Kidney glomerular epithelial cell (primary cell): ENCODE results near the gene TLL2.
A peak's percentile ranks its signal among the peaks of the same experiment; 100 is the strongest.

Experiments used
- DNase-seq: peaks from one replicate; lab custom pipeline; 2025; lab: John Stamatoyannopoulos, UW

Gene TLL2

DNA sequence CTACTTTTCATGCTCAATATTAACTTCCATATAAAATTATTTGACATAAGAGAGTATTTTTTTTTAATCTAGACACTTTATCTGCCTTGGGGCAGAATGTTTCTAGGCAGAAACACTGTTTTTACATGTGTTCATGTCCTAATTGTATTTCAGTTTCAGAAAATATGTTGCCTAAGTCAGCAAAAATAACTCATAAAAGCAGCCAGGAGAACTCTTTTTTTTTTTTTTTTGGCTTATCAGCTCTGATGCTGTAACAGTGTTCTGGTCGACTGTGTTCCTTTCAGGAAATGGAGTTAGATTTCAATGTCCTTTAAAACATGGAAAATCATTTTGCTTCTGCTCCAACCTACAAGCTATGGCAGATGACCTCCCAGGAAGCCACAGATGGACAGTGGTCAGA is 91.7 kb downstream of the TLL2 start:
- no peak for DNase-seq

DNA sequence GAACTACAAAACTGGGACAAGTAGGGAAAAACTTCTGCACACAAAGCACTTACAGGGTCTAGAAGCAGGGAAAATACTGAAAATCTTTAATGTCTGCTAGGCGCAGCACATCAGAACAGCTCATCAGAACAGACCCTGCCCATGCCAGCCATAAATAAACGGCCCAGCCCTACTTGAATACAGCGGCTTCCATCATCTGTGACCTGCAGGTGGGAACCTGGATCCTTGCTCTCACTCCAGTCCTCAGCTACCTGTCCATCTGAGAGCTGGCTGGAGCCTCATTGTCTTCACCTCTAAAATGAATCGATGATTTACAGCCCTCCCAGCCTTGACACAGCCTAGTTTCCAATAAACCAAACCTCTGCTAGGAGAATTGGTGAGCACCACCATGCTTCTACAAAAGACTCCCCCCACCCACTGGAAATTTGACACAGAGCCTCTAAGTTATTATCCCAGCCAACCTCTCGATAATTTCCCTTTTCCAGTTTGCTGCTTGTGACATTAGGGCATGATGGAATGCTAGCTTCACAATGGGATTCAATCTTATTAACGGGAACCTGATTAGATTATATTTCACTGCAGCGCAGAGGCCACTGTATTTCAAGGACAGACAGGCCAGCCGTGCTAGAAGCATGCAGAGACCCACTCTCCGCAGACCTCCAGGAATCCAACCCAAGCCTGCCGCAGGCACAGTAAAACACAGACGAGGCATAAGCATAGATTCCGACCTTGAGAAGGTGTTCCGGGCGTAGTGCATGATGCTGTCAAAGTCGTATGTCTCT is 93.3 kb downstream of the TLL2 start:
- no peak for DNase-seq

DNA sequence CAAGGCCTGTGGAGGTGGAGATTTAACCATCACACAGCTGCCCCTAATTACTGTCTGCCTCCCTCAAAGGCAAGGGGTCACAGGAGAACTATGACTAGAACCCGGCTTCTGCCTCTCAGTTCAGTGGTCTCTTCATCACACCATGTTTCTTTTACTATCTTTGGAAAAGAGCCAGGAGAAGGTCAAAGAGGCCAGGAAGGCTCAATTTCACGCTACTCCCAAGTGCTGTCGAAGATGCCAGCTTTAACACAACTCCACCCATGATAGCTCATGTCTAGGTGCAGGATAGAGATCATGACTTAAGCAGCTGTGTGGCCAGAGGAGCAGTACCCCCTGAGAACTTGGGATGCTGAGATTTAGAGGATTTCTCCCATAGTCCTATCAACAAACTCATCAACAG is 94.4 kb downstream of the TLL2 start:
- no peak for DNase-seq

DNA sequence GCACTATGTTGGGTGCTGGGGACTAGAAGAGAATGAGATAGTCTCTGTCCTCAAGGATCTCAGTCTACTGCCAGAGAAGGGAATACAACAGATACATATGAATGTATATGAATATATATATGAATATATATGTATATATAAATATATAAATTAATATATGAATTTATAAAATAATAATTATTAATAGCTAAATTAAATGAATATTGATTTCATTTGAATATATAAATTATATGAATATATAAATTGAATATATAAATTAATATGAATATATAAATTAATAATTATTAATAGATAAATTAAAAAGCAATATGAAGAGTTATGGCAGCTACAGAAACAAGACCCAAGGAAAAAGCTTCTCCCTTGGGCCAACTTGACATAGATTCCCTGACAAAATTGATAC is 95.1 kb downstream of the TLL2 start:
- DNase-seq = no peak

DNA sequence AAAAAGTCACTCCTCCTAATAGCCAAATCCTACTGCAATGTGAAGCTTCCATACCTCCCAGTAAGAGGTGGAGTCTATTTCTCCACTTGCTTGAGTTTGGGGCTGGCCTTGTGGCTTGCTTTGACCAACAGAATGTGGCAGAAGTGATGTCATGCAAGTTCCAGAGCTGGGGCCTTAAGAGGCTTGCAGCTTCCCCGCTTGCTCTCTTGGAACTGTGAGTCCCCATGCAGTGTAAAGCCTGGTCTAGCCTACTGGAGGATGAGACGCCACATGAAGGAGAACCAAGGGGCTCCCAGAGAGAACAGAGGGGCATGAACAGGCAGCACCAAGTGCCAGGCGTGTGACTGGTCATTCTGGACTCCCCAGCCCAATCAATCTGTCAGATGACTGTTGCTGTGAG is 96.3 kb downstream of the TLL2 start:
- DNase-seq = peak; percentile 67

DNA sequence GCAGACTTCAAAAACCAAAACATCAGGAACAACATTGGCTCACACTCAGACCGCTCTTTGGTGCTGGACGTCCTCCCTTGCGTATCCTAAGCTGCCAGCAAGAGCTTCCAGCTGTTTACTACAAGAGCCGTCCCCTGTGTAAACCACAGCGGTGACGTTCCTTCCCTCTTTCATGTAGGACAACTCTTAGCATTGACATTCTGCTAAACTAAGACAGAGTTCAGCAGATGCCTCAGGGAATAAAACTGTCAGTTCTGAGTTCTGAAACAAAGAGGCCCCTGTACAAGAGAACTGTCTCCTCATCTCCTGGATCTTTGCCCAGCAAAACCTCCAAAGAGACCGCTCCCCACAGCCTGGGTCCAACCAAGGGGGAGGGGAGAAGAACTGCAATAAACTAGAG is 97.1 kb downstream of the TLL2 start:
- DNase-seq = no peak

DNA sequence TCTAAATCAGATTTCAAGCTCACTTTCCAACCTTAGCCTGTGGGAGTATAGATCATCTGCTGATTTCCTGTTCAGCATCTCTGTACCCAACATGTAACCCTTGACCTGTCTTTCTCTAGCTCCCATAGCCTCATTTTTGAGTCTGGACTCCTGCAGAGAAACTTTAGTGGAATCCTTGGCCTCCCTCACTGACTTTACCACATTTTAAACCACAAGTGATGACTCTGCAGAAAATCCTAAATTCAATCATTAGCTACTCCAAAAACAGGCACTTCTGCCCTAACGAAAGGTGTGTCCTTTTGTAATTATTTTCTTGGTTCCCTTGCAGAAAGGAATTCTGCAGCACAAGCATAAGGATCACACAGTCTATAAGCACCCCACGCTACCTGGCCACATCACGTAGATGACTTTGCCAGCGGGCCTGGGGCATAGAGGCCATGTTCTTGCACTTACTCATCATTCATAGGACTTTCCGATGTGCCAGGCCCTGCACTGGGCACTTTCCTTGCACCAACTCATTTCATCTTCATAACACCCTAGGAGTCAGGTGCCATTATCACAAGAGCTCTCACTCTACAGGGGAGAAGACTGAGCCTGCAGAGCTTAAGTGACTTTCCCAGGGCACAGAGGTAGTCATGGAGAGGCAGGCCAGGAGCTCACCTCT is 97.7 kb downstream of the TLL2 start:
- peak; percentile 76 for DNase-seq

DNA sequence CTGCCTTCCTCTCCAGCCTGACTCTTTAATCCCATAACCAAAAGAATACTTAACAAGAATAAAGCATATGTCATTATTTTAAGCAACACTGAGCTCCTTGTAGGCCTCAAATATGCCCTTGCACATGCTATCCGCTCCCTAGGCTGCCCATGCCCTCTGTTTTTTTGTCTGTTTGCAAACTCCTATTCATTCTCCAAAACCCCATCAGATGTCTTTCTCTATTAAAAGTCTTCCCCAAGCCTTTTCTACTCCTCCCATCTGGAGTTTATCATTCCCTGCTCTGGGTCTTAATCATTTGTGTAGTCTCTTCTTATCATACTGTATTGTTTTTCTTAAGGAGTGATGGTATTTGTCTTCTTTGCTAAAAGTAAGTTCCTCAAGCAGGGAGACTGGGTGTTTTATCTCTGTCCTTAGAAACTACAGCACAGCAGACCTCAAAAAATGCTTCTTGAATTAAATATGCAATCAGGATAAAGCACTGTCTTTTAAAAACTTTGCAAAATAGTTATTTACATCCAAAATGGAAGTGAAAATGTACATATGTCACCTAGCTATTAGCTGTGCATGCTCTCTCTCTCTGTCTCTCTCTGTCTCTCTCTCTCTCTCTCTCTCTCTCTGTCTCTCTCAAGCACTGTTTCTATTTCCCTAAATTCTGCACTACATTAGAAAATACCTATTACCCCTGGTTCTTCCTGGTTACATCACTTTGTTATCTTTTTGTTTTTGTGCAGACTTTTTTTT is 98.4 kb downstream of the TLL2 start:
- no peak for DNase-seq

DNA sequence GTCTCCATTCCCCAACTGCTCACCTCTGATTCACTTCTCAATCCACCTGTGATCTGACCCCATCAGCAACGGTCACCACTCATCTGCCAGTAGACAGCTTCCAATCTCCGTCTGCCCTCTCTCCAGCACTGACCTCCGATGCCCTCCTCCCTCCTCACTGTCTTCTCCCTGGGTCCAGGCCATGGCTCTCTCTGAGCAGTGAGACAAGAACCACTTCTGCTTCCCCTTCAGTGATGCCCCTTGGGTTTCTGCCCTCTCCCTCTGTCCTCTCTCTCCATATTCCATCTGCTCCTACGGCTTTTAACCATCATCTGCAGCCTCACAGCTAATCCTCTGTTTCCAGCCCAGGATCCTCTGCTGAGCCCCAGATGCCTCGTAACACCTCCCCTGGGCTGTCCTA is 99.4 kb downstream of the TLL2 start:
- DNase-seq = no peak

DNA sequence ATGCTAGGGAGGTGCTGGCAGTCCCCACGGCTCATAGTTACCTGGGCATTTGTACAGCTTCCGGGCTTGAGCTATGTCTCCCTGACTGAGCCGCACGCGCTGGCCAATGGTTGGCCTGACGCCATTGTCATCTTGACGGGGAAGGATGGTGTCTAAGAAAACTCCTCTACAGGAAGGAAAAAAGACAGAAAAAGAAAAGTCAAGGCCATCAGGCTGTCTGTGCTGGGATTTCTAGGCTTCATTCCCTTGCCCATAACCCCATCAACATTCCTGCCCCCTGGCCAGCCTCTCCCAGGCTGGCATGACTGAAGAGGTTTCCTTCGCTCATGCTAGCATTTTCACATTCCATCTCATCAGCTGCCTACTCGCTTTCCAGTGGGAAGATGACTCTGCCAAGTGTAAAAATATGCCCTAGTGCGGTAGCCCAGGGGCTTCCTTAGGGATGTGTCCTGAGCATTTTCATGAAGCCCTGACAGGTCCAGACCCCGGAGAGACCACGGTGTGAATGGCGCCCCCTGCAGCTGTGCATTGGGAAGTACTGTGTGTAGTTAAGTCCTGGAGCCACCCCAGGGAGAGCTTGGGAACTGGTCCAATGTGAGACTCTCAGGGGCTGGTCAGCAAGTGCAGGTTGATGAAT is 100.5 kb downstream of the TLL2 start:
- no peak for DNase-seq

DNA sequence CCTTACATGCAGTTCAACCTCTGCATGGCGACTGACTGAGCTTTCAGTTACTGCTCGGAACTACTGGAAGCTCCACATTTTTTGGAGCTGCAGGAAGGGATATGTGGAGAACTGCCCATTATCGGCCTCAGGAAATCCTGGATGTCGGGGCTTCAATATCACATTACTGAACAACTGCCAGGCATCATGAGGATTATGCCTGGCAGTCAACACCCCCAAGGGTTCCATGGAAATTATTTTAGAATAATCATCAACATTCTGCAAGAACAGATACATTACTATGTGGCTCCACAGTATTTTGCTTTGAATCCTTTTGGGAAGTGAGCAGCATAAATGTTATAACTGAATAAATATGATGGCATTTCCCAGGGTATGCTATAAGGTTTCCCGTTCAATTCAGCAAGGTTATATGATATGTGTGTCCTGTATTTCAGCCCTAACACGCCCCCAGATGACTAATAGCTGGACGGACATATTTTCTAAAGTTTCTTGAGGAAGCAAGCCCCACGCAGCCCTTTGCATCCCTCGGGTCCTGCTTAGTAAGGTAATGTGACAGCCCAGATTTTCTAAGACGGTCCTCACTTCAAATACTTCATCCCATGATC is 101.9 kb downstream of the TLL2 start:
- no peak for DNase-seq

DNA sequence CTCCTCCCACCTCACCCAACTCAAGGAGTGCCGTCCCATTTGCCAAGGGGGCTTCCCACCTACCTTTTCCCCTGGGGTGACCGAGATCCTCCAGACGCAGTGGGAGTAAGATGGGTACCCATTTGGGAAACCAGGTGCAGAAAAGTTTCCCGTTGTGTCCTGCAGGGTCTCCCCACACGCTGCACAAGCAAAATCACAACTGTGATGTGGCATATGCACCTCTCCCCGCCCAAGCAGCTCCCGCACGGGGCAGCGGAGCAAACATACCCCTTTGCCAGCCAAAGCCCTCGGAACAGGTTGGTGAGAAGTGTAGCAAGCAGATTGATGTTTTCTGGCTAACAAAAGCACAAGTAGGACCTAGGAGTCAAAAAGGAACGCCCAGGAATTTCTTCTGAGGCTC is 103.4 kb downstream of the TLL2 start:
- no peak for DNase-seq

DNA sequence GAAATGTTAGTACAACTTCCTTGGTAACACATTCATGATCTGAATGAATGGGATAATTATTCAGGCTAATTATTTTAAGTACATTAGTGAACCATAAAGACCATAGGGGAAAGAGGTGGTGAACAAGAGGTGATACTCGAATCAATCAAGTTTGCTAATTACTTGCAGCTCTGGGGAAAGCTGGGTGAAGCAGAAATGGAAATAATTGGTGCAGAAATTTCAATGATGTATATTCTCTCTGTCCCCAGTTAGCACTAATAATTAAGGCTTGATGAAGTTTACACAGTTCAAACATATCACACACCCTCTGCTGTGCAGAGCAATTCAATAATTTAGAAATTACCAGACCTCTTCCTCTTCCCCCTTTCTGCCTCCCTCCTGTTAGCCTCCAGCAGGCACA is 105.5 kb downstream of the TLL2 start:
- no peak for DNase-seq

DNA sequence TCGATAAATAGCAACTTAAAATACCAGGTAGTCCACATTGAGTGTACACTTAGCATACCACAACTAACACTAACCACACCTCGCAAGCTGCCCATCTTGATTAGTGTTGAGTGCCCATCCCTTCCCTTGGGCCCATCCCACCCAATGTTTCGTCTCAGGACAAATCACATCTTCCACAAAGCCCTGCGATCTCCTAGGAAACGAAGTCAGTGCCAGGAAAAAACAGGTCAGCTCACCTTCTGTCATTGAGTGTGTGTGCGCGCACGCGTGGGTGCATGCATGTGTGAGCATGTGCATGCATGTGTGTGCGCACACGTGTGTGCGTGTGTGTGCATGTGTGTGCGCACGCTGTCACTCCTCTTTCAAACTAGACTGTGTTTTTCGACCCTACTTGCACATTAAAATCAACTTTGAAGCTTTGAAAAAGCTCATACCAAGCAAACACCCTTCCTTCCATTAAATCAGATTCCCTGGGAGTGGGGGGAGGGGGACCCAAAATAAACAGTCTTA is 106.1 kb downstream of the TLL2 start:
- no peak for DNase-seq

DNA sequence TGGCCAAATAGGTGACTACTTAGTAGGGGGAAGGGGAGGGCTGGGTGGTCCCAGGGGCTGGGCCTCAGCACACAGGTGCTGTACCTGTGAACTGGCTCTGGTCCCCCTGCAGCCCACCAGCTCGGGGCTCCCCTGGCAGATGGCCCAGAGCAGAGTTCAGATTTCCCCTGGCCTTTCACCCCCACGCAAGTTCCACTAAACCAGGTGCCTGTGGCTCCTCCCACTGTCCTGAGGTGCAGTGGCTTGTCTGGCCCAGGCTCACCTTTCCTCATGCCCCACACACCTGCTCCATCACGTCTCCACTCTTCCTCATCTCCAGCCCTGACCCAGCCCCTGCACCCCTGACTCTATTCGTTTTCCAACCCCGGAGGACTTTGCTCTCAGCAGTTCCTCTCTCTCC is 107.6 kb downstream of the TLL2 start:
- DNase-seq = no peak

DNA sequence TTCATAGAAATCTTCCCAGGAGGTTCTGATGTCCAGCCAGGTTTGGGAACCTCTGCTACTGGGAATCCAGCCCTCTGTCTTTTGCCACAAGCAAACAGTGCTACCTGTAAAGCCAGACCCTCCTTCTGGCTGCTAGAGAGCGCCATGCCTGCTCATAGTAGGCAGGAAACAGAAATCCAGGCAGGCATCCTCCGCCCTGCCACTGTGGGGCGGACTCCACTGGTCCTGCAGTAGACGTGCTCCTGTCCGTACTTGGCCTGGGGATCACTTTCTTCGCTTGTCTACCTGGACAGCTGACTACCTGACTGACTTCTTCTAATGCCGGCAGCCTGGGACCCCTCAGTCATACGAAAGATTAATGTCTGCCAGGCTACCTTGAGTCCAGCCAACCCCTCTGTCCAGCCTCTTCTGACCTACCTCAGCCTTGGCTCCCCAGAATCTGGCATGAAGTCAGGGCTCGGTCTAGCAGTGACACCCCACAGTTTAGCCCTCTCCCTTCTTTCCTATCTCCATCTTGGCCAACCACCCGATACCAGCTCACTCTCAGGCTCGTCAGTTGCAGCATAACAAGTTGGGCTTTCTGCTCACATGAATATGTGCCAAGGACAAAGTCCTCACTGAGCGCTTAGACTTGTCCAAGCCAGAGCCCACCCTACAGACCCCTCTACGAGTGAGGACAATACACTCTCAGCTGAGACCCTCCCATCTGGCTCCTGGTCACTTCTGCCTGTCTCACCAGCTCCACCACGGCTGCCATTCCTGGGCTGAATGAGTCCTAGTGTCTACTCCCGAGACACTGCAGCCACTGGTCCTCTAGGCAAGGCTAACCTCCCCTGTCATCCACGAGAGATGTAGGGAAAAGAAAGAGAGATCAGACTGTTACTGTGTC is 111.1 kb downstream of the TLL2 start:
- no peak for DNase-seq

DNA sequence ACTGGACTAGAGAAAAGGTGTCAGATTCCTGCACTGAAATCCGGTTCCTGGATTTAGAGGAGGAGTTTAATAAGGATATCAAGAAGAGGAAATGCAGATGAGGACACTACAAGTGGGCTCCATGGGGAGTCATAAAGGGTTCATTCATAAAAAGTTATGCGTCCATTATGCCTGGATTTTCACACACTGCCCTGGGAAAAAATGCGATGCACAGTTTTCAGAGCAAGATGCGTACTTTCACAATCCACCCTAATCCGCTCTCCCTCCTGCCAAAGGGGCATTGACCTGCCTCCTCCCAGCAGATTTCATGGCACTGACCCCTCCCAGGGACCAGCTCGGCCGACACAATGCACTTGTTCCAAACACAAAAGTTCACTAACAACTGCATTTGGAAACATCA is 112.7 kb downstream of the TLL2 start:
- DNase-seq = no peak

DNA sequence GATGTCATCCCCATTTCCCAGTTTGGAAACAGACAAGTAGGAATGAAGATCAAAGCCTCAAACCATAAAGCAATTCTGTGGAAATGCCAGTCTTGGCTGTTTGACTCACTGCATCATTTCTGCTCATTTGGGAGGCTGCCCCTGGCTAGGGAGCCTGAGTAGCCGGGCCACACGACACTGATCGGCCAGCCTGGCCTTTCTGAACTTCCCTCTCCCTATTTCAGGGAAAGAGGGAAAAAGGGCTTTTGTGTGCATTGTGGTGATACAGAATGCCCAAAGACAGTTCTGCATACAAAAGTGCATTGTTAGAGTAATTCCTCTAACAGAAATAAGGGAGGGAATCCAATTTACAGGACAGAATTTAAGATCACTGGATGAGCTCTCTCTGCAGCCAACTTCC is 113.3 kb downstream of the TLL2 start:
- DNase-seq = no peak

DNA sequence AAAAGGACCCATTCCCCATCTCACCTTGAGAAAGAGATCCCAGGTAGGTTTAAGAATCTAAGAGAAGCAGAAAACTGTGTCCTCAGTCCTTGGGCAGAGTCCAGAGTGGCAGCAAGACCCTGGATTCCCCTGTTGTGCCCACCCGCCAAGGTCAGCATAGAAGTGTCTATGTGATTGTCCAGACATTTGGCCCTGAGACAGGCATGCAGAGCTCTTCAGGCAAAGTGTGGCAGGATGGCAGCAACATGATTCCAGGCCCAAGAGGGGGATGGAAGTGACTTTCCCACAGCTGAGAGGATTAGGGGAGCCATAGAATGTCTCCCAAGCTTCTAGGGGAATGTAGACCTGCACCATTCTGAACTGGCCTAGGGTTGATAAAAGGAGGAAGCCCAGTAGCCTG is 115.8 kb downstream of the TLL2 start:
- no peak for DNase-seq

DNA sequence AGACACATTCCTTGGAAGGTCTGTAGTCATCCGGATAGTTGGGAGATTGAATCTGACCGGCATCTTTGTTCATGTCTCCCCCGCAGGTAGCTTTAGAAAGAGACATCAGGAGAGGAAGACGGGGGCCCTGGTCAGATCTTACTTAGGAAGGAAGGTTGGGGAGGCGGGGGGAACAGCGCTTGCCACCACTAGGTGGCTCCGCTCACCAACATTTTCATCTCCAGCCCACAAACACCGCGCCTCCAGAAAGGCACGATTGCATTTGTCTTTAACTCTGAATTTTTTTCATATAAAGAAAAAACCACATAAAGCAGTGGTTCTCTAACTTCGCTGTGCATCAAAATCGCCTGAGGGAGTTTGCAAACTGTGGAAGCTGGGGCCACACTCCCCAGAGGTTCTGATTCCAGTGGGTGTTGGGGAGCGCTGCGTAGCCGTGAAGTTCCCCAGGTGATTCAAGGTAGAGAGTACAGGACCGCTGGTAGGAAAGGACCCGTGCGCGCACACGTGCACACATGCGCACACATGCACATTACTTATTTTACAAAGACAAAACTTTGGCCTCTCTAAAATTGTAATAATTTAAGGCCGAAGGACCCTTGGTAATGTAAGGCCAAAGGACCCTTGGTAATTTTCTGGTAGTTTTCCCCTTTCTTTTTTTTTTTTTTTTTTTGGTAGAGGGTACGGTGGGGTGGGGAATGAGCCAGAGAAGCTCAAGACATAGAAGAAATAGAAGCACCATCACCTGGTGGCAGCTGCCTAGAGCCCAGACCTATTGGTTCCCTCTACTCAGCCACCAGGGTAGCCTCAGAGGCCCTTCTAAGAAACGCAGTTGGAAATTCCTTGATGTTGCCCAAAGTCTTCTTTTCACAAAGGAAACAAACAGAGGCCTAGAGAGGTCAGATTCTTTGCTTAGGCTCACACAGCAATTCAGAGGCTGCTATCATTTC is 117.5 kb downstream of the TLL2 start:
- peak; percentile 25 for DNase-seq
